K562 (cell line): ENCODE results near the gene S100A9. TPM values are rescaled to one million over a fixed set of nuclear protein-coding genes. Genes with fewer than 3 reads are reported as not detected.
A peak's percentile ranks its signal among the peaks of the same experiment; 100 is the strongest.

ENCODE experiments used
- ATAC-seq: fragments of 200-7000 bp; cut with Tn5 transposase; 3 replicates; pipeline ENCODE4 v1.9.1; 2020; ENCODE audit warnings: moderate library complexity
- BruUV-seq: library from RNA; stranded (reverse); fragments of 400-500 nt; replicated peaks from 2 replicates; lab custom pipeline; 2021; lab: Mats Ljungman, UMichigan
- CTCF ChIA-PET: fragments of 300-600 bp; formaldehyde crosslinking; extraction: SDS; loops from one replicate; lab custom pipeline; 2021; ENCODE audit warnings: low intra/inter-chr PET ratio; lab: Yijun Ruan, JAX
- POLR2A ChIA-PET: fragments of 300-600, 350-650 bp; sonication (Branson Sonifier 250); formaldehyde crosslinking; extraction: SDS; loops from one replicate; lab custom pipeline; 2021; ENCODE audit warnings: antibody characterized with exemption, inconsistent platforms; lab: Yijun Ruan, JAX
- DNase-seq, 4 experiments: peaks; one replicate each; pipeline versions ENCODE4 v3.0.0 to v3.0.0-alpha.2; 2011 to 2018; ENCODE audit warnings: low spot score in 3 of 4, mixed read lengths in 3 of 4; ENCODE audit errors: extremely low read depth in 1 of 4
- FAIRE-seq: peaks from 2 replicates; lab custom pipeline; 2011; peaks lifted over from hg19 to GRCh38; lab: Jason Lieb, UNC
- H2AFZ ChIP-seq: 2 replicates; pipeline ENCODE4 v1.6.0; 2011; ENCODE audit warnings: low read depth, low read length, control low read depth, inconsistent platforms
- H3K27ac ChIP-seq: fragments of 200-600 bp; 3 replicates; pipeline ENCODE4 v1.8.0; 2011; ENCODE audit warnings: low read depth, mild to moderate bottlenecking, control low read depth, inconsistent platforms, low read length, moderate library complexity, mixed read lengths; ENCODE audit errors: extremely low read depth
- H3K27me3 ChIP-seq, 2 experiments: fragments of 300-600 bp in 1 of 2; 2 replicates in 1 of 2; 3 replicates in 1 of 2; pipeline versions ENCODE4 v1.6.0 to v1.8.0; 2011; ENCODE audit warnings: inconsistent platforms in 2 of 2, low read length in 2 of 2, mild to moderate bottlenecking in 1 of 2, mixed read lengths in 1 of 2, moderate library complexity in 1 of 2; ENCODE audit not compliant: control insufficient read depth in 2 of 2, insufficient read depth in 2 of 2
- H3K36me3 ChIP-seq: fragments of 300-600 bp; 3 replicates; pipeline ENCODE4 v1.8.0; 2011; ENCODE audit warnings: mild to moderate bottlenecking, low read length, inconsistent platforms; ENCODE audit not compliant: control insufficient read depth, insufficient read depth
- H3K4me1 ChIP-seq, 2 experiments: fragments of 200-600 bp in 1 of 2; replicated peaks in 1 of 2; 2 replicates in 1 of 2; 3 replicates in 1 of 2; pipeline versions ENCODE4 v1.5.1 to v1.8.0; 2011; ENCODE audit warnings: inconsistent platforms in 2 of 2, low read length in 2 of 2, mild to moderate bottlenecking in 1 of 2, mixed read lengths in 1 of 2, moderate library complexity in 1 of 2; ENCODE audit not compliant: control insufficient read depth in 2 of 2, insufficient read depth in 2 of 2
- H3K4me2 ChIP-seq: 2 replicates; pipeline ENCODE4 v1.6.1; 2011; ENCODE audit warnings: low read length, control low read depth, inconsistent platforms, mixed read lengths; ENCODE audit not compliant: insufficient read depth
- H3K4me3 ChIP-seq: fragments of 200-600 bp; sonication (generic), shearing (Covaris generic); 2 replicates; pipeline ENCODE4 v1.5.1; 2016; ENCODE audit warnings: control low read depth, inconsistent platforms
- H3K79me2 ChIP-seq: fragments of 200-600 bp; 3 replicates; pipeline ENCODE4 v1.8.0; 2011; ENCODE audit warnings: low read length, inconsistent platforms; ENCODE audit not compliant: control insufficient read depth, insufficient read depth
- H3K9ac ChIP-seq, 2 experiments: 2 replicates each; pipeline versions ENCODE4 v1.6.0 to v1.6.1; 2011; ENCODE audit warnings: low read depth in 2 of 2, low read length in 2 of 2, control low read depth in 1 of 2, inconsistent platforms in 1 of 2, mild to moderate bottlenecking in 1 of 2, mixed read lengths in 1 of 2; ENCODE audit not compliant: insufficient read depth in 1 of 2
- H3K9me1 ChIP-seq: one replicate; pipeline ENCODE4 v1.6.0; 2011; ENCODE audit warnings: inconsistent platforms, mild to moderate bottlenecking, low read length, moderate library complexity; ENCODE audit not compliant: control insufficient read depth, insufficient read depth
- H3K9me3 ChIP-seq: replicated peaks from 2 replicates; pipeline ENCODE4 v1.5.1; 2011; ENCODE audit warnings: low read depth, low read length, inconsistent platforms; ENCODE audit not compliant: control insufficient read depth, insufficient read depth
- H4K20me1 ChIP-seq: replicated peaks from 2 replicates; pipeline ENCODE4 v1.6.1; 2011; ENCODE audit warnings: low read length, inconsistent platforms, mixed read lengths; ENCODE audit not compliant: control insufficient read depth, insufficient read depth
- KDM4B ChIP-seq, 2 experiments: fragments of 450-650 bp in 1 of 2; sonication (generic) in 1 of 2; IDR thresholded peaks; 2 replicates each; pipeline ENCODE4 v1.6.1; 2016 to 2017; ENCODE audit warnings: borderline replicate concordance in 2 of 2, antibody characterized with exemption in 1 of 2, low read depth in 1 of 2, mild to moderate bottlenecking in 1 of 2
- MCM7 ChIP-seq, 2 experiments: fragments of 450-650 bp; IDR thresholded peaks; 2 replicates each; pipeline ENCODE4 v1.6.1; 2016 to 2018
- NRF1 ChIP-seq, 2 experiments: fragments of 450-650 bp; IDR thresholded peaks in 1 of 2; conservative IDR thresholded peaks in 1 of 2; 2 replicates each; pipeline ENCODE4 v1.6.1; 2014; ENCODE audit warnings: mild to moderate bottlenecking in 2 of 2
- PURB ChIP-seq: sonication (generic); formaldehyde crosslinking; IDR thresholded peaks from 2 replicates; pipeline ENCODE4 v1.9.0; 2021; ENCODE audit warnings: low read depth, mild to moderate bottlenecking, missing genetic modification reagents
- ZFPM2 ChIP-seq: fragments of 250-450 bp; sonication (Bioruptor Pico); IDR thresholded peaks from 2 replicates; pipeline ENCODE4 v1.5.1; 2022; ENCODE audit warnings: mild to moderate bottlenecking
- WGBS: fragments of 100-300 bp; shearing (Covaris generic); methylation state at CpG from one replicate; pipeline ENCODE4 v1.1.6; 2016; ENCODE audit warnings: low coverage, mixed read lengths; ENCODE audit not compliant: insufficient coverage; ENCODE audit errors: missing lambda C conversion rate; 5-methylcytosine and 5-hydroxymethylcytosine counted together
- in situ Hi-C: fragments of 300-500 bp; cut with MboI; formaldehyde crosslinking; loops from 4 replicates; pipeline ENCODE4 v1.15.0; 2018; ENCODE audit warnings: inconsistent platforms, mixed read lengths
- intact Hi-C: fragments of 100-400 bp; cut with micrococcal nuclease; formaldehyde crosslinking; loops from 2 replicates; pipeline ENCODE4 v1.14.2; 2022
- polyA plus RNA-seq, 8 experiments: library from polyadenylated mRNA; depleted of rRNA in 4 of 8; stranded (reverse) in 5 of 8; unstranded in 3 of 8; fragments of >200 nt; fragmentation: Nextera tagmentation in 2 of 8; fragmentation: Illumina TruSeq in 1 of 8; extraction: Ambion mirVana in 2 of 8; extraction: Trizol in 1 of 8; gene quantifications; 2 replicates each; pipeline versions ENCODE4 v1.2.1 to v1.2.3, GENCODE V29; 2011 to 2014; ENCODE audit warnings: inconsistent platforms in 1 of 8, missing spikeins in 1 of 8
- total RNA-seq, 7 experiments: library from RNA; depleted of rRNA in 6 of 7; stranded (reverse); fragments of >200 nt in 6 of 7; fragmentation: Illumina TruSeq in 2 of 7; extraction: Trizol in 2 of 7; gene quantifications; 2 replicates each; pipeline versions ENCODE4 v1.2.1 to v1.2.3, GENCODE V29; 2011 to 2021; ENCODE audit warnings: low replicate concordance in 1 of 7
- TF ChIP-seq, protein P1 (sequence below): fragments of 150-350 bp; IDR thresholded peaks from 2 replicates; pipeline ENCODE4 v1.6.1; 2014; ENCODE audit warnings: low read depth, mild to moderate bottlenecking, low read length, borderline replicate concordance
- TF ChIP-seq, protein P2 (sequence below): fragments of 250-450 bp; sonication (Bioruptor Pico); IDR thresholded peaks from 2 replicates; pipeline ENCODE4 v1.5.1; 2021; ENCODE audit warnings: mild to moderate bottlenecking
- TF ChIP-seq, protein P3 (sequence below): fragments of 250-450 bp; sonication (Bioruptor Pico); IDR thresholded peaks from 2 replicates; pipeline ENCODE4 v1.9.0; 2021; ENCODE audit warnings: mild to moderate bottlenecking

Gene S100A9
- total and polyA plus RNA-seq, 9 of the 15 experiments (the other 6 are each of a cell fraction or from before 2014, with no cell fraction given): 0.80 TPM; not detected in 8

DNA sequence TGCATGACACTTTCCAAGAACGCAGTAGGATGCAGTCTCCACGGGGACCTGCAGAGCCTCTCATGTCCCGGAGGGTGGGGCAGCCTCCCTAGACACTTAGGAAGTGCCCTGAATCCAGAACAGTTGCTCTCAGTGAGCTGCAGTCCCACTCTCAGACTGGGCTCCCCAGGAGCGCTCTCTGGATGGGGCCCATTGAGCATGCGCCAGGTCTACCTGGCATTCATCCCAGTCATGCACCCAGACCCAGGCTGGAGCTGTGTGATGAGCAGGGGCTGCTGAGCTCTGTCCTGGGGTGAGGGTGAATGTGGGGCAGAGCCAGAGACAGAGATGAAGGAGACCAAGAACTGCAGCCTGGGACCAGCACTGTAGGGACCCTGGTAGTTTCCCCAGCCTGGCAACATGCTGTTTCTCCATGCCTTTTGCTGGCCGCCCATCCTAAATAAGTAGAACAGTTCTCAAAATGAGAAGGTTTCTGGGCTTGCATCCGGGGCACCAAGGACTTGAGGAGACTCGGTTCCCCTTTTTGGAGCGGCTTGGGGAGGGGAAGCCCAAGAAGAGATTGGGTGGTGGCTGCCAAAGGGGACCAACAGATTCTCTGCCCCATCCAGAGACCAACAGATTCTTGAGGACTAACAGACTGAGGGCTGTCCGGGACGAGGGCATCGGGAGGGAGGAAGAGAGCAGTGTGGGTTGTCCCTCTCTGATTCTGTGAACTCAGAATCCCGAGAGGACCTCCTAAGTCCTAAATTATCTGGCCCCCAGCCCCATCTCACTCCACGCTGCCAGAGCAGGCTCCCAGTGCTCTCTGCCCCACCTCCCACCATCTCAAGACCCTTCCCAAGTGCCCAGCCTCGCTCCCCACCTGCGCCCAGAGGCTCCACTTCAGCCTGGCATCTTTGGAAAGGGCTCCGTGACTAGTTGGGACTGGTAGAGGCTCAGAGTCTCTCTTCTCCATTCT, 8.0 kb upstream of the S100A9 start:
- WGBS: 18% methylated on average over 17 of the region's 17 CpGs
- FAIRE-seq (no peak), DNase-seq (peak in 1 of 4 experiments; percentile 20), ATAC-seq (peak; percentile 26)
- peaks cover 3 to 15% of the 10 kb centered on the region in 2 experiments; a peak in 3 of 5 replicates for H3K27me3 ChIP-seq
- H3K9me1 ChIP-seq: no peaks in the 10 kb centered on the region
- BruUV-seq: no TSS peak
- H4K20me1 ChIP-seq: peaks cover 4% of the 10 kb centered on the region
- ChIA-PET POLR2A (interaction anchor here (0.7 to 2.6 kb wide), 4 partner anchors 85 to 183 kb away, joined by 3 to 9 read pairs (median 3); no protein-coding TSS in a partner anchor), CTCF (interaction anchor here (0.6 kb wide), 1 partner anchor 25 kb away, joined by 3 read pairs; no protein-coding TSS in a partner anchor)
- no peak overlapping the region for H3K27ac ChIP-seq
- no peaks in the 10 kb centered on the region for H3K79me2 ChIP-seq
- H3K9me3 ChIP-seq: no peaks in the 10 kb centered on the region
- H3K4me3 ChIP-seq: no peak overlapping the region
- H3K9ac ChIP-seq: no peak overlapping the region
- intact Hi-C loops: loop anchor here (10.0 kb wide), 2 partner anchors 415 to 635 kb away; partner anchors contain the start of gene RAB13
- TF ChIP-seq ZFPM2 (CRISPR knock-in tag): no peak
- TF ChIP-seq KDM4B (IDR thresholded peaks at IDR 0.05; ENCODE audit: borderline replicate concordance in 2 of 2, low read depth in 1 of 2): no peak
- TF ChIP-seq, protein P1, sequence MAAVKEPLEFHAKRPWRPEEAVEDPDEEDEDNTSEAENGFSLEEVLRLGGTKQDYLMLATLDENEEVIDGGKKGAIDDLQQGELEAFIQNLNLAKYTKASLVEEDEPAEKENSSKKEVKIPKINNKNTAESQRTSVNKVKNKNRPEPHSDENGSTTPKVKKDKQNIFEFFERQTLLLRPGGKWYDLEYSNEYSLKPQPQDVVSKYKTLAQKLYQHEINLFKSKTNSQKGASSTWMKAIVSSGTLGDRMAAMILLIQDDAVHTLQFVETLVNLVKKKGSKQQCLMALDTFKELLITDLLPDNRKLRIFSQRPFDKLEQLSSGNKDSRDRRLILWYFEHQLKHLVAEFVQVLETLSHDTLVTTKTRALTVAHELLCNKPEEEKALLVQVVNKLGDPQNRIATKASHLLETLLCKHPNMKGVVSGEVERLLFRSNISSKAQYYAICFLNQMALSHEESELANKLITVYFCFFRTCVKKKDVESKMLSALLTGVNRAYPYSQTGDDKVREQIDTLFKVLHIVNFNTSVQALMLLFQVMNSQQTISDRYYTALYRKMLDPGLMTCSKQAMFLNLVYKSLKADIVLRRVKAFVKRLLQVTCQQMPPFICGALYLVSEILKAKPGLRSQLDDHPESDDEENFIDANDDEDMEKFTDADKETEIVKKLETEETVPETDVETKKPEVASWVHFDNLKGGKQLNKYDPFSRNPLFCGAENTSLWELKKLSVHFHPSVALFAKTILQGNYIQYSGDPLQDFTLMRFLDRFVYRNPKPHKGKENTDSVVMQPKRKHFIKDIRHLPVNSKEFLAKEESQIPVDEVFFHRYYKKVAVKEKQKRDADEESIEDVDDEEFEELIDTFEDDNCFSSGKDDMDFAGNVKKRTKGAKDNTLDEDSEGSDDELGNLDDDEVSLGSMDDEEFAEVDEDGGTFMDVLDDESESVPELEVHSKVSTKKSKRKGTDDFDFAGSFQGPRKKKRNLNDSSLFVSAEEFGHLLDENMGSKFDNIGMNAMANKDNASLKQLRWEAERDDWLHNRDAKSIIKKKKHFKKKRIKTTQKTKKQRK: no peak
- TF ChIP-seq PURB: no peak
- TF ChIP-seq, protein P2, sequence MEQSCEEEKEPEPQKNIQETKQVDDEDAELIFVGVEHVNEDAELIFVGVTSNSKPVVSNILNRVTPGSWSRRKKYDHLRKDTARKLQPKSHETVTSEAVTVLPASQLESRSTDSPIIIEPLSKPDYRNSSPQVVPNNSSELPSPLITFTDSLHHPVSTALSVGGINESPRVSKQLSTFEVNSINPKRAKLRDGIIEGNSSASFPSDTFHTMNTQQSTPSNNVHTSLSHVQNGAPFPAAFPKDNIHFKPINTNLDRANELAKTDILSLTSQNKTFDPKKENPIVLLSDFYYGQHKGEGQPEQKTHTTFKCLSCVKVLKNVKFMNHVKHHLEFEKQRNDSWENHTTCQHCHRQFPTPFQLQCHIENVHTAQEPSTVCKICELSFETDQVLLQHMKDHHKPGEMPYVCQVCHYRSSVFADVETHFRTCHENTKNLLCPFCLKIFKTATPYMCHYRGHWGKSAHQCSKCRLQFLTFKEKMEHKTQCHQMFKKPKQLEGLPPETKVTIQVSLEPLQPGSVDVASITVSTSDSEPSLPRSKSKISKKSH (CRISPR knock-in tag): no peak
- TF ChIP-seq, protein P3, sequence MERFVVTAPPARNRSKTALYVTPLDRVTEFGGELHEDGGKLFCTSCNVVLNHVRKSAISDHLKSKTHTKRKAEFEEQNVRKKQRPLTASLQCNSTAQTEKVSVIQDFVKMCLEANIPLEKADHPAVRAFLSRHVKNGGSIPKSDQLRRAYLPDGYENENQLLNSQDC (CRISPR knock-in tag): no peak
- TF ChIP-seq NRF1 (conservative IDR thresholded peaks at IDR 0.05 in 1 of 2, IDR thresholded peaks at IDR 0.05 in 1 of 2): peak; percentile 73 to 78
- no peak for TF ChIP-seq MCM7 (IDR thresholded peaks at IDR 0.05)
- H2AFZ ChIP-seq: no peak overlapping the region
- in situ Hi-C loops: loop anchor here (5.0 to 10.0 kb wide), 2 partner anchors 158 to 405 kb away; no protein-coding TSS in a partner anchor
- H3K4me1 ChIP-seq: peaks cover 8 to 12% of the 10 kb centered on the region in 2 experiments
- H3K4me2 ChIP-seq: no peak overlapping the region
- H3K36me3 ChIP-seq: no peaks in the 10 kb centered on the region
